ENCODE data around the gene SURF6. TPM values are rescaled to one million over a fixed set of nuclear protein-coding genes. Genes with fewer than 3 reads are reported as not detected.
"Not testable (repeated sequence)": the region's sequence is repeated elsewhere in the genome, so short reads cannot be mapped to it uniquely, and the experiment has no call there.

SURF6 gene
- total RNA-seq, 1 donor from 2014 or later: 18.8 TPM

- FAIRE-seq (no peak), DNase-seq (ENCODE audit: low spot score in 2 of 2) (no peak)
These were observed 13.0 kb upstream of the SURF6 start for GRCh38 chr9:133348718-133349573.

DNA sequence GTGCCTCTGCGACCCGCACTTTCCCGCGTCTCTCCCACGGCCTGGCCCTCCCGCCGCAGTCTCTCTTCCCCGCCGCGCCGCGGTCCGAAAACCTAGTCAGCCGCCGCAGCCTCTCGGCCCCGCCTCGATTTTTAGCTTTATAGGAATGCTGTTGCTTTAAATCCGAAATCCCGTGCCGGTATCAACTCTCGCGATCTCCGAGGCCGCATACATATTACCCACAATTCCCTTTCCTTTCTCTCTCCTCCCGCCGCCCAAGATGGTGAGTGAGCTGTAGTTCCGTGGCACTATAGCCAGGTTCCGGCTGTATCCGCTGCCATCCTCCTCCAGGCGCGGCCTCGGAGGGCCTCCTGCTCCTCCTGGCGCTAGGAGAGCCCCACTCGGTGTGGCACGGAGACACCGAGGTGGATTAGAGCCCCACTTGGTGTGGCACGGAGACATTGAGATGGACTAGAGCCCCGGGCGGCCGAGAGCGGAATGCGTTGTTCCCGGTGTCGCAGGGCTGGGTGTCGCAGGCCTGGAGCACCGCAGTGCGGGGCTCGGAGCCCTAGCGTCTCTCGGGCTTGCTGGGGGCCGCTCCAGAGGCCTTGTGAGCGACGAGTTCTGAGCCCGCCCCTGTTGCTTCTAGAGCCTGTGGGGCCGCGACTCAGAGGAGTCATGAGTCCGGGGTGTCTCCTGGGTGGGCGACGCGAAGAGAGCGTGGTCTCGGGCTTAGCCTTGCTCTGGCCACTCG, 12.2 kb upstream of the SURF6 start, which contains the start of the genes MED22 and RPL7A:
Gene MED22, minus strand, starts transcription at position 147 of the 733 bp plus-strand sequence. CDS start 1,469 bp downstream, outside the sequence.
Gene RPL7A, plus strand, starts transcription at position 234 of the 733 bp plus-strand sequence. Its CDS starts 26 bp downstream, at position 260.
- no peak for FAIRE-seq

GRCh38 chr9:133347515-133347984, 11.6 kb upstream of the SURF6 start:
- DNase-seq (ENCODE audit: low spot score in 2 of 2) (no peak), FAIRE-seq (no peak)

More for the DNA sequence above, 12.2 kb upstream of the SURF6 start, which contains the start of the genes MED22 and RPL7A:
- peak; percentile 94 for DNase-seq (ENCODE audit: low spot score in 2 of 2)

GRCh38 chr9:133346021-133346785, 10.2 kb upstream of the SURF6 start:
- FAIRE-seq: no peak
- DNase-seq (ENCODE audit: low spot score in 2 of 2): no peak

DNA sequence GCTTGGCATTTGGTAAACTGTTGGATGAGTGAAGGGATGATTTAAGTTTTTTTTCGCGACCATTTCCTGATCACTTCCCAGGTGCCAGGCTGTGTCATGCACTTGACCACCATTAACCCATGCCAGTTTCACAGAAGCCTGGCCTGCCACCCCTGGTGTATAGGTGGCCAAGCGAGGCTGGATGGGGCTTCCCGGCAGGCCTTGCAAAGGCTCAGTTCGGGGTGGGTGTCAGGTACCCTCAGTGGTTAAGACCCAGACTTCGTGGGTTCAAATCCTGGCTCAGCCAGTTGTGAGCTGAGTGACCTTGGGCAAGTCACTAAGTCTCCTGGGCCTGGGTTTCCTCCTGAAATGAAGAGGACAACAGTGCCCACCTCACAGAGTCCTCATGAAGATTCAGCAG, 9.6 kb upstream of the SURF6 start:
- DNase-seq (ENCODE audit: low spot score in 2 of 2): no peak
- FAIRE-seq: no peak

GRCh38 chr9:133344979-133345378, 9.0 kb upstream of the SURF6 start:
- no peak for DNase-seq (ENCODE audit: low spot score in 2 of 2)
- no peak for FAIRE-seq

DNA sequence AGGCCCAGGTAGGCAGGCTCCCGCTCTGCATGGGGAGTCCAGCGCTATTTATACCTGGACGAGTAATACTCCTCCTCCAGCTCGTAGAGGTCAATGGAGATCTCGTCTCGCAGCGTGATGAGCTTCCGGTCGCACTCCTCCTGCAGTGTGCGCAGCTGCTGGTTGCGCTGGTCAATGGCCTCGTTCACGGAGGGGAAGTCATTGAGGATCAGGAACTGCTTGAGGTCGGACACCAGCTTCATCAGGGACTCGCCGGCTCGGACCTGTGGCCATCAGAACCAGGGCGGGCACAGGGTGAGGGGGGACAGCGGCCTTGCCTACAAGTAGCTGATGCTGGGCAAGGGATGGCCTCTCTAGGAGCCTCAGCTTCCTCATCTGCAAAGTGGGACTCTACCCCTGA, 8.1 kb upstream of the SURF6 start:
- DNase-seq (ENCODE audit: low spot score in 2 of 2) (no peak), FAIRE-seq (no peak)

- no peak for DNase-seq (ENCODE audit: low spot score in 2 of 2)
- no peak for FAIRE-seq
These were observed 6.6 kb upstream of the SURF6 start for GRCh38 chr9:133342570-133342969.

DNA sequence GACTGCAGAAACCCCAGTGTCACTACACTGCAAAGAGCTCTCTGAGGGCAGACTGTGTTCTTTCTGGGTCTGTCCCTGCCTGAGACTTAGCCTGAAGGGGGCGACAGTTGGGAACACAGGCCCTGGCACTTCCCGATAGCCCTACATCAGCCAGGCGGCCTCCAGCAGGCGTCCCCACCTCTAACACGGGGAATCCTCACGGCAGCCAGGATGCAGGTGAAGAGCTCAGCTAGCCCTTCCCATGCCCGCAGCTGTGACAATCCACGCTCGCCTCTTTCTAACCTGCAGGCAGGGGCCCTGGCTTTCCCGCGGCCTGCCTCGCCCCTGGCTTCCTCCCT, 6.0 kb upstream of the SURF6 start:
- DNase-seq (ENCODE audit: low spot score in 2 of 2): no peak

GRCh38 chr9:133341369-133342068, 5.5 kb upstream of the SURF6 start:
- no peak for FAIRE-seq

More for the DNA sequence above, 6.0 kb upstream of the SURF6 start:
- no peak for FAIRE-seq

GRCh38 chr9:133340916-133341315, 4.9 kb upstream of the SURF6 start:
- FAIRE-seq: no peak
- DNase-seq (ENCODE audit: low spot score in 2 of 2): no peak

More at GRCh38 chr9:133341369-133342068, 5.5 kb upstream of the SURF6 start:
- DNase-seq (ENCODE audit: low spot score in 2 of 2): no peak

- DNase-seq (ENCODE audit: low spot score in 2 of 2) (no peak), FAIRE-seq (no peak)
These were observed 4.3 kb upstream of the SURF6 start for GRCh38 chr9:133340256-133340655.

- no peak for FAIRE-seq
- DNase-seq (ENCODE audit: low spot score in 2 of 2): no peak
These were observed 3.7 kb upstream of the SURF6 start for GRCh38 chr9:133339641-133340040.

DNA sequence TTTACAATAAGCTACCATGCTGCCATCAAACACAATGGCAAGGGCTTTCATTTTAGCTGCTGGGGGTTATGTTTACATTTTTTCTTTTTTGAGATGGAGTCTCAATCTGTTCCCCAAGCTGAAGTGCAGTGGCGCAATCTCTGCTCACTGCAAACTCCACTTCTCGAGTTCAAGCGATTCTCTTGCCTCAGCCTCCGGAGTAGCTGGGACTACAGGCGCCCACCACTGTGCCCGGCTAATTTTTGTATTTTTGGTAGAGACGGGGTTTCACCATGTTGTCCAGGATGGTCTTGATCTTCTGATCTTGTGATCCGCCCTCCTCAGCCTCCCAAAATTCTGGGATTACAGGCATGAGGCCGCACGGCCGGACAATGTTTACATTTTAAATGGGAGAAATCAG, 1.1 kb downstream of the SURF6 start:
- not testable (repeated sequence) for FAIRE-seq; DNase-seq (ENCODE audit: low spot score in 2 of 2)

- no peak for FAIRE-seq
- DNase-seq (ENCODE audit: low spot score in 2 of 2): no peak
These were observed 1.8 kb downstream of the SURF6 start for GRCh38 chr9:133334161-133334560.

DNA sequence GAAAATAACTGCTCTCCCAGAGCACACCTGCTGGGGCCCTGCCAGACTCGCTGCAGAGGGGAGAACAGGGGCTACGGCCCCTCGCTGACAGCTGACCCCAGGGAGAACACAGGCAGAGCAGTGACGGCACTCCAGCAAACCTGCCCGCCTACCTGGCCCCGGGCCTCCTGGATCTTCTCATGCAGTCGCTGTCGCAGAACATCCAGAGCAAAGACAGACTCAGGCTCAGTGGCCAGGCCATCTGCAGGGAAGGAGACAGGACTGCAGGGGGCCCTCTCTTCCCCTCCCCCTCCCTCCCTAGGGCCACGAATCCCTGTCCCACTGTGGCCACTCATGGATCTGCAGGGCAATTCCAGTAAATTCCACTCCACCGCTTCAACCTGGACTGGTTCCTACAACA, 2.4 kb downstream of the SURF6 start:
- no peak for FAIRE-seq

DNA sequence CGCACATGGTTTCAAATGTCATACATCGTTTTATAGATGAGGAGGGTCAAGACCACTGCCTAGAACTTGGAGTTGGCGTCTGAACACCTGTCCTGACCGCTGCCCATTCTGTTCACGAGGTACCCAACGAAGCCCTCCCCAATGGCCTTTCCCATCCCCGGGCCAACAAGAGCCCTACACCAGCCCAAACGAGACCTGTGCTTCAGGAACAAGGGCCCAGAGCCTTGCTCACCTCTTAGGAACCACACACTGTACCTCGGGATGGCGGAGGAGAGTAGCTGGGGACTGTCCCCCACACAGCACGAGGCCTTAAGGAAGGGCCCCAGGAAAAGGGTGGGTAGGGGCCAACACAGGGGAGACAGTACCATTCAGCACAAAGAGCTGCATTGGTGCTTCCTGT, 3.0 kb downstream of the SURF6 start:
- DNase-seq (ENCODE audit: low spot score in 2 of 2) (no peak), FAIRE-seq (no peak)

More for the DNA sequence above, 2.4 kb downstream of the SURF6 start:
- no peak for DNase-seq (ENCODE audit: low spot score in 2 of 2)

- no peak for FAIRE-seq
These were observed 3.6 kb downstream of the SURF6 start for GRCh38 chr9:133332381-133332730.

GRCh38 chr9:133331641-133332380, 4.2 kb downstream of the SURF6 start:
- DNase-seq (ENCODE audit: low spot score in 2 of 2) (no peak), FAIRE-seq (no peak)

More at GRCh38 chr9:133332381-133332730, 3.6 kb downstream of the SURF6 start:
- DNase-seq (ENCODE audit: low spot score in 2 of 2): no peak
